Natural killer cell (primary cell): Measurements from ENCODE around the gene ACTL7B. TPM values are rescaled to one million over a fixed set of nuclear protein-coding genes. Genes with fewer than 3 reads are reported as not detected.

Experiments
- ATAC-seq, 3 donors: fragments of 150-1000 bp in 2 of 3; fragments of 200-7000 bp in 1 of 3; cut with Tn5 transposase; 1 replicate in 1 of 3; 2 replicates in 2 of 3; pipeline ENCODE4 v1.10.0; 2021; ENCODE audit warnings: mild to moderate bottlenecking in 2 of 3, moderate library complexity in 2 of 3
- DNase-seq, 2 donors: peaks; one replicate each; pipeline versions ENCODE4 v3.0.0 to v3.0.0-alpha.2; 2013 to 2021; ENCODE audit warnings: mixed read lengths in 1 of 2
- H3K27ac ChIP-seq: one replicate; pipeline ENCODE4 v1.5.1; 2013; ENCODE audit warnings: mild to moderate bottlenecking, low read length
- H3K27me3 ChIP-seq: one replicate; pipeline ENCODE4 v1.6.1; 2013; ENCODE audit warnings: low read length; ENCODE audit not compliant: control insufficient read depth, insufficient read depth
- H3K36me3 ChIP-seq: one replicate; pipeline ENCODE4 v1.6.1; 2013; ENCODE audit warnings: low read length; ENCODE audit not compliant: control insufficient read depth, insufficient read depth
- H3K4me1 ChIP-seq: one replicate; pipeline ENCODE4 v1.6.1; 2013; ENCODE audit warnings: low read length; ENCODE audit not compliant: control insufficient read depth, insufficient read depth
- H3K4me3 ChIP-seq: one replicate; pipeline ENCODE4 v1.5.1; 2013; ENCODE audit warnings: low read length
- H3K9me3 ChIP-seq: one replicate; pipeline ENCODE4 v1.6.1; 2013; ENCODE audit warnings: low read length; ENCODE audit not compliant: control insufficient read depth, insufficient read depth
- H3K27ac Mint-ChIP-seq, 2 donors: one replicate each; pipeline ENCODE4 v1.8.0; 2022; ENCODE audit warnings: mild to moderate bottlenecking in 2 of 2, mixed read lengths in 2 of 2, moderate library complexity in 1 of 2
- H3K27me3 Mint-ChIP-seq, 2 donors: one replicate each; pipeline ENCODE4 v1.8.0; 2022; ENCODE audit warnings: low read depth in 2 of 2, mixed read lengths in 2 of 2
- H3K36me3 Mint-ChIP-seq: one replicate; pipeline ENCODE4 v1.8.0; 2022; ENCODE audit warnings: mixed read lengths
- H3K4me1 Mint-ChIP-seq, 2 donors: one replicate each; pipeline ENCODE4 v1.8.0; 2022; ENCODE audit warnings: mixed read lengths in 2 of 2
- H3K4me3 Mint-ChIP-seq: one replicate; pipeline ENCODE4 v1.8.0; 2022; ENCODE audit warnings: mild to moderate bottlenecking, moderate library complexity, mixed read lengths
- H3K9me3 Mint-ChIP-seq, 2 donors: one replicate each; pipeline ENCODE4 v1.8.0; 2022; ENCODE audit warnings: mixed read lengths in 2 of 2
- CTCF ChIP-seq: fragments of 200-600 bp; IDR thresholded peaks from one replicate; pipeline ENCODE4 v1.8.0; 2022; ENCODE audit warnings: antibody characterized with exemption
- WGBS: methylation state at CpG from one replicate; pipeline ENCODE4 v1.1.7; 2013; ENCODE audit warnings: missing lambda C conversion rate; ENCODE audit not compliant: insufficient coverage; 5-methylcytosine and 5-hydroxymethylcytosine counted together
- intact Hi-C: fragments of 100-400 bp; cut with micrococcal nuclease; formaldehyde crosslinking; loops from one replicate; pipeline ENCODE4 v1.14.2; 2022
- total RNA-seq, 4 donors: library from RNA; stranded (reverse); fragments of 120-200 nt in 1 of 4; gene quantifications; one replicate each; pipeline versions ENCODE4 v1.2.3 to v1.2.4, GENCODE V29; 2013 to 2022

Gene ACTL7B
- under 1 TPM in 1 of 3 donors, not detected in 2; 0.20 TPM for total RNA-seq
- 0.09 TPM for total RNA-seq (2013)

GRCh38 chr9:108855888-108856287, at the start of gene ACTL7B:
Gene ACTL7B (minus strand): TSS chr9:108855986. CDS start chr9:108855930, 56 bp downstream.
- Mint-ChIP-seq H3K9me3 (no peaks in the 10 kb centered on the region), H3K4me3 (no peak within 1 kb of the TSS), H3K27me3 (peaks cover 5 to 9% of the 10 kb centered on the region in 2 donors), H3K36me3 (no peaks in the 10 kb centered on the region), H3K4me1 (no peaks in the 10 kb centered on the region), H3K27ac (no peak within 1 kb of the TSS)
- 85% methylated on average over 7 of the region's 7 CpGs for WGBS
- no peaks in the 10 kb centered on the region for H3K36me3 ChIP-seq
- no peak within 1 kb of the TSS for H3K27ac ChIP-seq
- DNase-seq (no peak), ATAC-seq (no peak)
- no peaks in the 10 kb centered on the region for H3K4me1 ChIP-seq
- H3K9me3 ChIP-seq, result no peaks in the 10 kb centered on the region
- no peak within 1 kb of the TSS for H3K4me3 ChIP-seq
- TF ChIP-seq CTCF, result no peak
- intact Hi-C loops, result no loop called here
- no peaks in the 10 kb centered on the region for H3K27me3 ChIP-seq

GRCh38 chr9:108905494-108905893, 49.7 kb upstream of the ACTL7B start:
- Mint-ChIP-seq H3K36me3 (peaks cover 48% of the 10 kb centered on the region), H3K9me3 (no peaks in the 10 kb centered on the region), H3K27me3 (no peaks in the 10 kb centered on the region), H3K27ac (no peak overlapping the region), H3K4me1 (peaks cover 3% of the 10 kb centered on the region in 2 donors), H3K4me3 (no peak overlapping the region)
- Histone ChIP-seq H3K27me3 (no peaks in the 10 kb centered on the region), H3K4me1 (no peaks in the 10 kb centered on the region), H3K4me3 (no peak overlapping the region), H3K27ac (no peak overlapping the region), H3K9me3 (no peaks in the 10 kb centered on the region), H3K36me3 (peaks cover 90% of the 10 kb centered on the region)
- DNase-seq, result no peak
- no peak for TF ChIP-seq CTCF
- WGBS, result 100% methylated on average over 1 of the region's 2 CpGs
- intact Hi-C loops, result no loop called here
- ATAC-seq, result no peak

- Mint-ChIP-seq H3K4me3 (no peak overlapping the region), H3K36me3 (peaks cover 38% of the 10 kb centered on the region), H3K27me3 (no peaks in the 10 kb centered on the region), H3K27ac (no peak overlapping the region), H3K4me1 (no peaks in the 10 kb centered on the region), H3K9me3 (no peaks in the 10 kb centered on the region)
- peaks cover 91% of the 10 kb centered on the region for H3K36me3 ChIP-seq
- H3K4me1 ChIP-seq, result no peaks in the 10 kb centered on the region
- no peak overlapping the region for H3K4me3 ChIP-seq
- intact Hi-C loops, result no loop called here
- no peak overlapping the region for H3K27ac ChIP-seq
- WGBS, result 100% methylated on average over 1 of the region's 3 CpGs
- ATAC-seq (no peak), DNase-seq (no peak)
- no peaks in the 10 kb centered on the region for H3K9me3 ChIP-seq
- TF ChIP-seq CTCF, result no peak
- no peaks in the 10 kb centered on the region for H3K27me3 ChIP-seq
Observed at GRCh38 chr9:108904161-108904560, 48.4 kb upstream of the ACTL7B start.

GRCh38 chr9:108903420-108904103, 47.8 kb upstream of the ACTL7B start:
- TF ChIP-seq CTCF, result no peak
- H3K36me3 Mint-ChIP-seq, result peaks cover 32% of the 10 kb centered on the region
- Histone ChIP-seq H3K4me1 (no peaks in the 10 kb centered on the region), H3K4me3 (no peak overlapping the region), H3K27me3 (no peaks in the 10 kb centered on the region), H3K36me3 (peaks cover 89% of the 10 kb centered on the region), H3K27ac (no peak overlapping the region), H3K9me3 (no peaks in the 10 kb centered on the region)
- H3K4me1 Mint-ChIP-seq, result no peaks in the 10 kb centered on the region
- intact Hi-C loops, result no loop called here
- ATAC-seq (peak in 1 of 3 donors; percentile 64), DNase-seq (no peak)
- no peak overlapping the region for H3K4me3 Mint-ChIP-seq
- no peaks in the 10 kb centered on the region for H3K27me3 Mint-ChIP-seq
- no peak overlapping the region for H3K27ac Mint-ChIP-seq
- WGBS, result 87% methylated on average over 2 of the region's 2 CpGs
- H3K9me3 Mint-ChIP-seq, result no peaks in the 10 kb centered on the region
